GM18519 (cell line): Measurements from ENCODE around the gene SNAP29.

Source experiments
- ATAC-seq: cut with Tn5 transposase; IDR thresholded peaks from one replicate; pipeline ENCODE4 v1.9.1; 2021; ENCODE audit warnings: mild to moderate bottlenecking, moderate library complexity; ENCODE audit not compliant: unreplicated experiment, low FRiP score

SNAP29 gene

GRCh38 chr22:20865331-20865730, 6.5 kb downstream of the SNAP29 start:
- ATAC-seq, result no peak

GRCh38 chr22:20865875-20866445, 7.2 kb downstream of the SNAP29 start:
- no peak for ATAC-seq

GRCh38 chr22:20866736-20867135, 7.9 kb downstream of the SNAP29 start:
- no peak for ATAC-seq

- ATAC-seq, result no peak
These were observed 8.6 kb downstream of the SNAP29 start for GRCh38 chr22:20867179-20868024.

GRCh38 chr22:20868025-20868962, 9.5 kb downstream of the SNAP29 start:
- no peak for ATAC-seq

GRCh38 chr22:20869234-20869633, 10.4 kb downstream of the SNAP29 start:
- no peak for ATAC-seq

- no peak for ATAC-seq
These were observed 14.4 kb downstream of the SNAP29 start for GRCh38 chr22:20873214-20873613.

GRCh38 chr22:20875296-20875695, 16.5 kb downstream of the SNAP29 start:
- ATAC-seq, result no peak

- ATAC-seq, result no peak
These were observed 18.9 kb downstream of the SNAP29 start for GRCh38 chr22:20877715-20878114.

- no peak for ATAC-seq
These were observed 22.4 kb downstream of the SNAP29 start for GRCh38 chr22:20881231-20881630.

GRCh38 chr22:20881869-20882815, 23.3 kb downstream of the SNAP29 start:
- ATAC-seq, result no peak

- ATAC-seq, result no peak
These were observed 24.0 kb downstream of the SNAP29 start for GRCh38 chr22:20882855-20883254.

- no peak for ATAC-seq
These were observed 25.6 kb downstream of the SNAP29 start for GRCh38 chr22:20884454-20884853.

GRCh38 chr22:20885017-20885556, 26.3 kb downstream of the SNAP29 start:
- ATAC-seq, result no peak

- no peak for ATAC-seq
These were observed 26.9 kb downstream of the SNAP29 start for GRCh38 chr22:20885557-20886323.

GRCh38 chr22:20887375-20887774, 28.6 kb downstream of the SNAP29 start:
- ATAC-seq, result no peak

- ATAC-seq, result no peak
These were observed 30.4 kb downstream of the SNAP29 start for GRCh38 chr22:20889025-20889704.

- no peak for ATAC-seq
These were observed 31.2 kb downstream of the SNAP29 start for GRCh38 chr22:20889904-20890540.
